Activated CD4-positive, alpha-beta T cell treated with anti-CD3 and anti-CD28 coated beads, Interleukin-2, Interleukin-4, amounts not matched to agents 100 ng/mL and 50 ng/mL, durations not matched to agents 16 hours and 8 hours (primary cell): ENCODE results near the gene TCF7L1.
"Not testable (repeated sequence)": the region's sequence is repeated elsewhere in the genome, so short reads cannot be mapped to it uniquely, and the experiment has no call there.

ENCODE experiments used
- DNase-seq: peaks from one replicate; pipeline ENCODE4 v3.0.0-alpha.2; 2020; ENCODE audit warnings: low spot score

TCF7L1 gene

GRCh38 chr2:85326406-85327159 is 193.4 kb downstream of the TCF7L1 start:
- peak; percentile 78 for DNase-seq

- DNase-seq, result peak; percentile 62
Measured at GRCh38 chr2:85327160-85327821, 194.1 kb downstream of the TCF7L1 start.

GRCh38 chr2:85327822-85328617 is 194.8 kb downstream of the TCF7L1 start, which contains the start of gene TGOLN2:
TSS of gene TGOLN2 (minus strand) at chr2:85327989. CDS start at chr2:85327962, 27 bp downstream.
- peak; percentile 95 for DNase-seq

- DNase-seq, result no peak
Measured at GRCh38 chr2:85329181-85329651, 196.0 kb downstream of the TCF7L1 start.

GRCh38 chr2:85329701-85330100 is 196.5 kb downstream of the TCF7L1 start:
- not testable (repeated sequence) for DNase-seq

DNA sequence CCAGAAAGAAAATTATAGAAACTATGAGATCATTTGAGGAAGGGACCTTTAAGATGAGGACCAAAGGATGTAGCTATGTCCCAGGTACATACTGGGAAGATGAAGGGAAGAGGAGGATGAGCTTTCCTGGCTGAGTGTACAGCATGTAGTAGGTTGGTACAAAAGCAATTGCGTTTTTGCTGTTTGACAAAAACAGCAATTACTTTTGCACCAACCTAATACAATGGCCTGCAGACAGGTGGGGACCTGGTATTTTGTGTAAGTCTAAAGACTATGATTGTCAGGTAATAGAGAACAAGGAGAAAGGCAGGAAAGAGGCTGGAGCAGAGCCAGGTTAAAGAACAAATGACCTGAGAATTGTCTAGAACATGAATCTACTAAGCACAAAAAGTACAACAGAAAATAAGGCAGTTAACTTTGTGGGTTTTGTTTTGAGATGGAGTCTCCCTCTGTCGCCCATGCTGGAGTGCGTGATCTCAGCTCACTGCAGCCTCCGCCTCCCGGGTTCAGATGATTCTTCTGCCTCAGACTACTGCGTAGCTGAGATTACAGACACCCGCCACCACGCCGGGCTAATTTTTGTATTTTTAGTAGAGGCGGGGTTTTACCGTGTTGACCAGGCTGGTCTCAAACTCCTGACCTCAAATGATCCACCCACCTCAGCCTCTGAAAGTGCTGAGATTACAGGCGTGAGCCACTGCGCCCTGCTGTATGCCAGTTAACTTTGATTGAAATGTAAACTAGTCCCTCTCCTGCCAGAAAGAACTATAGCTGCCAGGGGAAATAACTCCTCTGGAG is 197.8 kb downstream of the TCF7L1 start:
- peak; percentile 58 for DNase-seq

GRCh38 chr2:85333877-85334276 is 200.7 kb downstream of the TCF7L1 start:
- not testable (repeated sequence) for DNase-seq

DNA sequence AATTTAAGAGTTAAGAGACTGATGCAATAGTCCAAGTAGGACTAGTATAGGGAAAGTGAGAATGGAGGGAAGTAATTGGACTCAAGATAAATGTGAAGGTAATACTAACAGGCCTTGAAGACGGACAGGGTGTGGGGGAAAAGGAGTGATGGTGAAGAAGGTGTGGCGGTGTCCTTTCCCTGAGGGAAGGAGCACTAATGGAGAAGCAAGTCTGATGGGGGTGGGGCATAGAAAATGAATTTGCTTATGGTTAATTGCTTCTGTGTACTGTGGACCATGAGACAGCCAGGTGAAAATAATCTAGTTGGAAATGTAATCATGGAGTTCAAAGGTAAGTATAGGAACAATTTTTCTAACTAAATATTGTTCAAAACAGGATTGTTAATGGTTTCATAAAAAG is 201.7 kb downstream of the TCF7L1 start:
- DNase-seq, result no peak

GRCh38 chr2:85340034-85340892 is 207.1 kb downstream of the TCF7L1 start:
- DNase-seq, result no peak

DNA sequence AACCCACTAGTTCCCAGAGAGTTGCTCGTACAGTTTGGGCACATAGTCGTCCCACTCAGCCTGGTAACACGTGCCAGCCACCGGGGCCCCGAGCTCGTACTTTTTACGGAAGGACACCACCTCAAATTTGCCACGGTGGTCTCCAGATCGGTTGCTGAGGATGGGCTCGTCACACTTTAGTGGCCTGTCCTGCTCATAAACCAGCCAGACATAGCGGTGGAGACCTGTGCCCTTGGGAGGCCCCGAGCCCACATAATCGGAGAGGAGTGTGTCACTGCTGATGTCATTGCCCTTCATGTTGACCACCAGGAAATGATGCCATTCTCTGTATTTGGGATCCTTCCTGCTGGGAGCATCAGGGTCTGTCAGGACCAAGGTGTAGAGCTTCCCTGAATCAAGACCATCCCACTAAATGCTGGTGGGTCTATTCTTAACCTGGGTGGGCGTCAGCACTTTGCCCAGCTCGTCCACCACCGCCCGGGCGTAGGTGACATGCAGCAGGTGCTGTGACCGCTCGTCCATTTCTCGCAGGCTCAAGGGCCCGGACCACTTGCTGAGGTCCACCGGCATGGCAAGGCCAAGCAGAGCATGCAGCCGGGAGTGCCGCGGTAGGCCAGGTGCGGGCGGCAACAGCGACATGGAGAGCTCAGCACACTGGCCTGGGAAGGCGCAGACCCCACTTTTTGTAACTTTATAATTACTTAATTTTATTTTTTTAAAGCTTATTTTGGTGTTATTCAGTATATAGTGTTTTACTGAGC is 208.3 kb downstream of the TCF7L1 start:
- no peak for DNase-seq

GRCh38 chr2:85342156-85342555 is 209.0 kb downstream of the TCF7L1 start:
- no peak for DNase-seq

DNA sequence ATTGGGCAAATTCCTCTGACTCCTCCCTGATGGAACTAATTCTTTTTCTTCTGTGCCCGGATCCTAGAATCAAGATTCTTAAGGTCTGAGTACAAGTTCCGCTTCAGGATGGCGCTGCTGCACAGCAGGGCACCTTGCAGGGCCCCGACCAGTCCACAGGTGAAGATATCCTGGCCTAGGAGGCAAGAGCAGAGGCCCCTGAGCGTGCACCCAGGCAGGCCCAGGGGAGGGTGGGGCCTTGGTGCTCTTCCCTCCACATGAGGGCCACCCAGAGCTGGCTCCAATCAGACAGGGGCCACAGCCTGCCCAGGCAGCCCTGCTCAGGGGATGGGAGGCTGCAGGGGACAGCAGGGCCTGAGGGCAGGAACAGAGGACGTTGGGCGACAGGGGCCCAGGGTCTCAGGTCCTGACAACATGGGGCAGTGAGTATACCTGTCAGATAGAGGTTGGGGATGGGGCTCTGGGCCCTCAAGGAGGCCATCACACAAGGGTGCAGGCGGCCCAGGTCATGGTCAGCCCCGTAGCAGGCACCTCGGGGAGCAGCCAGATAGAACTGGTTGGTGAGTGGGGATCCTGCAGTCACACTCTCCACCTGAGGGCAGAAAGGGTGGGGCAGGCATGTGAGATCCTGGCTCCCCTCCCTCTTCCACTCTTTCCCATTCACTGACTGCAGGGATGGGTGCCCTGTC is 210.2 kb downstream of the TCF7L1 start:
- DNase-seq, result not testable (repeated sequence)

GRCh38 chr2:85344356-85344954 is 211.3 kb downstream of the TCF7L1 start:
- no peak for DNase-seq

DNA sequence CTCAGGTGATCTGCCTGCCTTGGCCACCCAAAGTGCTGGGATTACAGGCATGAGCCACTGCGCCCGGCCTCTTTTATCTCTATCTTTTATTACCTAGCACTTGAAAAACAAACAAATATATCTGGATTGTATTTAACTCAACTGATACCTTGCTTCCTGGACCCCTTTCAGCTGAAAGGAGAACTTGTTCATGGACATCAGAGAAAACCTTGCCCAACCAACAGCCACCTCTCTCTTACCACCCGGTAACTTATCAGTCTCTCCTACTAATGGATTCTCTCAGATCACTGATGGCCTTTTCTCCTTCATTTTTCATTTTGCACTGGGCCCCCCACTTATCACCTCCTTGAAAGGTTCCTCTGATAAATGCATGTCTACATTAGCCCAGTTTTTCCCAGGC is 214.4 kb downstream of the TCF7L1 start:
- DNase-seq, result no peak

GRCh38 chr2:85353876-85354285 is 220.7 kb downstream of the TCF7L1 start:
- peak; percentile 17 for DNase-seq

DNA sequence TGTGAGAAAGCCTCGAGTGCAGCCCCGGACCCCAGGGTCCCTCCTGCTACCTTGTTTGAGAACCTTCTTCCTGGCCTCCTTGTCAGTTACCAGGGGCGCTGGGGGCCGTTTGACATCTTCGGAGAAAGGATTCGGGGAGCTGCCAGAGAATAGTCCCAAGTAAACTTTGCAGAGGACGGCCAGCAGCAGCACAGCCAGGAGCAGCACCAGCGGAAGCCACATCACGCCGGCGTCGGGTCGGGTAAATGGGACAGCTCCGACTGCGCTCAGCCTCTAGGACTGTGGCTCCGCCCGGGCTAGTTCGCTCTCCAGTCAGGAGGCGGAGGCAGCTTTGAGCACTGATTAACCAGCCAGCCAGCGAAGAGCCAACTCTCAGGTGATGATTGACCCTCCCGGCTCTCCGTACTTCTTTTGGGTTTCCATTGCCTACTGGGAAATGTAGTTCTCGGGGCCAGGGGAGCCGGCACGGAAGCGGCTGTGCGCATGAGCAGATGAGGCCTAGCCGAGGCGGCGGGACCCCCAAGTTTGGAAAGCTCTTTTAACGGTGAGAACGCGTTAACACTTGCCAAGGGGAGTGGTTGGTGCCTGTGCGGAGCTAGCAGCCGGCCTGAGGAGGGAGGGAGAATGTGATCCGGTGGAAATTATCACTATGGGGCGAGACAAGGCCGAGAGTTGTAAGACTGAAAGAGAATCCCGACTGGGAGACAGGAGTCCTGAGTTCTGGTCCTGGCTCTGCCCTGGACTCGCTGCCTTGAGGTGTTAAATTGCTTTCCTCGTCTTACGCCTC is 221.3 kb downstream of the TCF7L1 start, which contains the start of the genes ELMOD3 and RETSAT:
TSS of gene ELMOD3 (plus strand) at position 484 of the 787 bp plus-strand sequence. CDS start 2,430 bp downstream, outside the sequence.
TSS of gene RETSAT (minus strand) at position 243 of the 787 bp plus-strand sequence. CDS start at position 222, 21 bp downstream.
- DNase-seq, result peak; percentile 99

- no peak for DNase-seq
Measured at GRCh38 chr2:85355073-85355410, 221.8 kb downstream of the TCF7L1 start.

GRCh38 chr2:85355521-85355920 is 222.3 kb downstream of the TCF7L1 start:
- no peak for DNase-seq
